Measurements from ENCODE around the gene TRMT10A.

DNA sequence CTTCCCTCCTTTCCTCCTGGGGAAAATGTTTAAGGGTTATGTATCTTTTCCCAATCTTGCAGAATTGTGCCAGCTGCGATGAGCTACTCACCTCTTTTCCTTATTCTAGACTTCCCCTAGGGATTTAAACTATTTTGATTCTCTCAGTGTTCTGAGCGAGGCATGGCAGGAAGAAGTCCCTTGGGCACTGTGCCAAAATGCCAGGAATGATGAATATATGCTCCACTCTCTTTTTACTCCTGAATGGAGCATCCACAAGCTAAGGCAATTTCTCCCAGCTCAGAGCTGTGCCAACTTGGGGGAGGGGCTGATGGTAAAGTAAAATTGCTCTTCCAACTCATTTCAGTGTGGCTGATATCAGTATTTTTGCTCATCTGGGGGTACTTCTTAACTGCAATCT, 57.1 kb downstream of the TRMT10A start:
- TF ChIP-seq EZH2phosphoT487 (IDR thresholded peaks at IDR 0.05; ENCODE audit: borderline replicate concordance, low read length): no peak
- TF ChIP-seq, protein P1, sequence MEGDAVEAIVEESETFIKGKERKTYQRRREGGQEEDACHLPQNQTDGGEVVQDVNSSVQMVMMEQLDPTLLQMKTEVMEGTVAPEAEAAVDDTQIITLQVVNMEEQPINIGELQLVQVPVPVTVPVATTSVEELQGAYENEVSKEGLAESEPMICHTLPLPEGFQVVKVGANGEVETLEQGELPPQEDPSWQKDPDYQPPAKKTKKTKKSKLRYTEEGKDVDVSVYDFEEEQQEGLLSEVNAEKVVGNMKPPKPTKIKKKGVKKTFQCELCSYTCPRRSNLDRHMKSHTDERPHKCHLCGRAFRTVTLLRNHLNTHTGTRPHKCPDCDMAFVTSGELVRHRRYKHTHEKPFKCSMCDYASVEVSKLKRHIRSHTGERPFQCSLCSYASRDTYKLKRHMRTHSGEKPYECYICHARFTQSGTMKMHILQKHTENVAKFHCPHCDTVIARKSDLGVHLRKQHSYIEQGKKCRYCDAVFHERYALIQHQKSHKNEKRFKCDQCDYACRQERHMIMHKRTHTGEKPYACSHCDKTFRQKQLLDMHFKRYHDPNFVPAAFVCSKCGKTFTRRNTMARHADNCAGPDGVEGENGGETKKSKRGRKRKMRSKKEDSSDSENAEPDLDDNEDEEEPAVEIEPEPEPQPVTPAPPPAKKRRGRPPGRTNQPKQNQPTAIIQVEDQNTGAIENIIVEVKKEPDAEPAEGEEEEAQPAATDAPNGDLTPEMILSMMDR (IDR thresholded peaks at IDR 0.05; ENCODE audit: low read depth, low read length, poor library complexity, severe bottlenecking): no peak

Data from DOHH2 (cell line).